ENCODE results near the gene ZNF597.
"Not testable (repeated sequence)": the region's sequence is repeated elsewhere in the genome, so short reads cannot be mapped to it uniquely, and the experiment has no call there.

ZNF597 gene

DNA sequence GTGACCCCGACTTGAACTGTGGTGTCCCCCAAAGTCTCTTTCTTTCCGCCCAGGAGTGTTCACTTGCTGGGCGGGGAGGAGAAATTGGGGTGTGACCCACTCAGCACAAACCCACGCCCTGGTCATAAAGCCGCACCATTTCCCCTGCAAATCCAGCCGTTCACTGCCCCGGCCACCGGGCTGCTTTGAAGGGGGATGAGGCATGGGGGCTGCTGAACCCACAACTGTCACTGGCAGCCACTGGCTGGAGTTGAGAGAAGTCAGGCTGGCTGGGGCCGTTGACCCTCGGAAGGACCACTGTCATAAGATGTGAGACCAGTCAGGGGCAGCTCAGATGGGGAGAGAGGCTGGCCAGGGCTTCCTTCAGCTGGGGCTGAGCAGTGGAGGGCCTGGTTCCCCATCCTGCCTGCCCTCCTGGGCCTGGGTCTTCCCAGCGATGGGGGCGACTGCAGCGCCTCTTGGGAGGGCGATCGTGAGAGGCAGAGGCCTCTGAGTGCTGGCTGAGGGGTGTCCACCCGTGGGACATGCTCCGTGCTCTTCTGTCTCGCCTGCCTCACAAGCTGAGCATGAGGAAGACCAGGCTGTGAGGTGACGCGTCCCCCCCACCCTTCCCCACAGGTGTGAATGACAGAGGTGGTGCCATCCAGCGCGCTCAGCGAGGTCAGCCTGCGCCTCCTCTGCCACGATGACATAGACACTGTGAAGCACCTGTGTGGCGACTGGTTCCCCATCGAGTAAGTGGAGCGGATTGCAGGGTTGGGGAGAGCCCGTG is 32.5 kb upstream of the ZNF597 start:
- no peak overlapping the region for H3K27ac ChIP-seq
- no peak for DNase-seq (ENCODE audit: low read depth, low spot score)

- DNase-seq (ENCODE audit: low read depth, low spot score); H3K27ac ChIP-seq: not testable (repeated sequence)
Observed at GRCh38 chr16:3474870-3475269, 31.6 kb upstream of the ZNF597 start.

DNA sequence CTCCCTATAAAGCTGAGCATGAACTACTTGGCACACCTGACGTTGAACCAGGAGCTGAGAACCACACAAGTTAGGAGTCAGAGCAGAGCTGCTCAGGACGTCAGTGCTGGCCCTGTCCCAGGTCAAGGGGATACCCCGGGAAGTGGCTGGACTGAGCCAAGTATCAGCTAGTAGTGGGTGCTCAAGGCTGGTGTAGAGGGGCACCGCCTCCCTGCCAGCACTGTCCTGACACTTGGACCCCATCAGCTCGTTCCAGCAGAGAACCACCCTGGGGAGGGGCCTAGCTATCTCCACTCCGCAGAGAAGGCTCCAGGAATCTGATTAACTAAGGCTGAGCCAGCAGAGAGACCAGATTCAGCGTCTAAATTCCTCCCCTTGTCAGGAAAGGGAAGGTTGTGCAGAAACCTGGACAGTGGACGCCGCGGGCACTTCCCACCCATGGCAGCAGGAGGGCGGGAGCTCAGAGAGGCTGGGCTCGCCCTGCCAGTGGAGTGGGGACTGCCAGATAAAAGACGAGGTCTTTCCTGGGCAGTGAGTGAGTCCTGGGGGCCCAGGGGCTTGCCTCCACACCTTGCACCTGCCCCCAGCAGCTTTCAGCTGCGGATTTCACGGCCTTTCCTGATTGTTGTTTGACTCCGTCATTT is 31.0 kb upstream of the ZNF597 start:
- no peak for DNase-seq (ENCODE audit: low read depth, low spot score)
- H3K27ac ChIP-seq, result no peak overlapping the region

DNA sequence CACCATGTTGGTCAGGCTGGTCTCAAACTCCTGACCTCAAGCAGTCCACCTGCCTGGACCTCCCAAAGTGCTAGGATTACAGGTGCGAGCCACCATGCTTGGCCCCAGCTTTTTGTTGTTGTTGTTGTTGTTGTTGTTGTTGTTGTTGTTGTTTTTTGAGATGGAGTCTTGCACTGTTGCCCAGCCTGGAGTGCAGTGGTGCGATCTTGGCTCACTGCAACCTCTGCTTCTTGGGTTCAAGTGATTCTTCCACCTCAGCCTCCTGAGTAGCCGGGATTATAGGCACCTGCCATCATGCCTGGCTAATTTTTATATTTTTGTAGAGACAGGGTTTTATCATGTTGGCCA is 30.3 kb upstream of the ZNF597 start:
- H3K27ac ChIP-seq; DNase-seq (ENCODE audit: low read depth, low spot score): not testable (repeated sequence)

GRCh38 chr16:3472878-3473595 is 29.7 kb upstream of the ZNF597 start:
- no peak overlapping the region for H3K27ac ChIP-seq
- no peak for DNase-seq (ENCODE audit: low read depth, low spot score)

- H3K27ac ChIP-seq, result no peak overlapping the region
- no peak for DNase-seq (ENCODE audit: low read depth, low spot score)
Observed at GRCh38 chr16:3471518-3472176, 28.3 kb upstream of the ZNF597 start.

GRCh38 chr16:3470723-3471122 is 27.4 kb upstream of the ZNF597 start:
- DNase-seq (ENCODE audit: low read depth, low spot score), result no peak
- no peak overlapping the region for H3K27ac ChIP-seq

GRCh38 chr16:3469736-3470135 is 26.4 kb upstream of the ZNF597 start:
- no peak overlapping the region for H3K27ac ChIP-seq

GRCh38 chr16:3468501-3468900 is 25.2 kb upstream of the ZNF597 start:
- no peak for DNase-seq (ENCODE audit: low read depth, low spot score)
- no peak overlapping the region for H3K27ac ChIP-seq

More at GRCh38 chr16:3469736-3470135, 26.4 kb upstream of the ZNF597 start:
- no peak for DNase-seq (ENCODE audit: low read depth, low spot score)

DNA sequence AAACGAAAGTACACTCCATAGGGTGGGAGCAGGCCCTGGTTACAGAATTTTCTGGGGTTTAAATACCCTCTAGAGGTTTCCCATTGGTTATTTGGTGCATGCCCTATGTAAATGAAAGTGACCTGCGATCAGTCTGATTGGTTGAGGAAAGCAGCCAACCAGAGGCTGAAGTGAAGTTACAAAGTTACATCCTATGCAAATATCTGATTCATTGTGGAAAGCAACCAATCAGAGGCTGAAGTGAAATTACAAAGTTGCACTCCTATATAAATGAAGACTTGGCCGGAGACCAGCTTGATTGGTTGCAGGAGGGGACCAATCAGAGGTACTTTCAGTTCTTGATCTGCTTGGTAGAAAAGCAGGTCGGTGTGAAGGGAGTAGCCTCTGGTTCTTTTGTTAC is 24.6 kb upstream of the ZNF597 start:
- DNase-seq (ENCODE audit: low read depth, low spot score), result peak; percentile 31
- H3K27ac ChIP-seq, result no peak overlapping the region

GRCh38 chr16:3467182-3467581 is 23.9 kb upstream of the ZNF597 start:
- DNase-seq (ENCODE audit: low read depth, low spot score), result no peak
- no peak overlapping the region for H3K27ac ChIP-seq

GRCh38 chr16:3465911-3466584 is 22.7 kb upstream of the ZNF597 start:
- no peak for DNase-seq (ENCODE audit: low read depth, low spot score)
- H3K27ac ChIP-seq, result no peak overlapping the region

- no peak for DNase-seq (ENCODE audit: low read depth, low spot score)
- no peak overlapping the region for H3K27ac ChIP-seq
Observed at GRCh38 chr16:3465301-3465700, 22.0 kb upstream of the ZNF597 start.

DNA sequence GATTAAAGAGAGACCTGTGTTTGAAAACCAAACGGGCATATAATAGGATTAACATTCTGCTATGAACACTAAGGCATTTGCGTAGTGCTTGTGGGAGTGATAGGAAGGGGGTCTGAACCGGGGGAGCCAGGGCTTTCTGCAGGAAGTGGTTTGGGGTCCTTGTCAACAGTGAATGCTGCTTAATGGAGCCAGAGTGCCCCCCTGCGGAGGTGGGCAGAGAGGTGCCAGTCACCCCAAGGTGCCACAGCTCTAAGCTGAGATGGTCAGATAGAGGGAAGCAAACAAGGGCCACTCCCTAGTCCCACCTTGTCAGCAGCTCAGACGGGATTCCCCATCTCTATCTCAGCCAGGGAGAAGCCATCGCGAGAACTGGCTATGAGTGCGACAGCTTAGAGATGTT is 17.8 kb upstream of the ZNF597 start:
- H3K27ac ChIP-seq, result no peak overlapping the region
- DNase-seq (ENCODE audit: low read depth, low spot score), result no peak

DNA sequence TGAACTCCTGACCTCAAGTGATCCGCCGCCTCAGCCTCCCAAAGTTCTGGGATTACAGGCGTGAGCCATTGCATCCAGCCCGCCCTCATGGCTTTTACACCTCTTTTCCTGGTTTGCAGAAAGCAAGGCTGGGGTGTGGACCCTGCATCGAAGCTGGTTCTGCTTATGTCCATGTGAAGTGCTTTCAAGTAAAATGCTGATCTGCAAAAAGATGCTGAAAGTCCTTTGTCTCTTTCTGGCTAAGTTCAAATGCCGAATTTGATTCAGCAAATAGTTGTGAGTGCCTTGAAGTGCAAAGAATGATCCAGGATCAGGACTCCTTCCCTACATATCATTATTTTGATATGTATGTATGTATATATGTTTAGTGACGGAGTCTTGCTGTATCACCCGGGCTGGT is 17.3 kb upstream of the ZNF597 start:
- H3K27ac ChIP-seq, result no peak overlapping the region

DNA sequence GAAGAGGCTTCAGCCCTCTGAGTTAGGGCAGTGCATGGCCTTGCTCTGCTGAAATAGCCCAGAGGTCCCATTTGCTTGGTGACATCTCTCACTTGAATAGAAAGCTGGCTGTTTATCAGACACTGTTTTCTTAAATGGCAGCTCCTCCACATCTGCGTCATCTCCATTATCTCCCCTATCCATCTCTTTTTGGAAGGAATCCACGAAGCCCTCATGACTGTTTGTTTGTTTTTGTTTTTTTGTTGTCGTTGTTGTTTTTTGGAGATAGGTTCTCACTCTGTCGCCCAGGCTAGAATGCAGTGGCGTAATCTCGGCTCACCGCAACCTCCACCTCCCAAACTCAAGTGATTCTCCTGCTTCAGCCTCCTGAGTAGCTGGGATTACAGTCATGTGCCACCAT is 16.8 kb upstream of the ZNF597 start:
- DNase-seq (ENCODE audit: low read depth, low spot score), result no peak

More for the DNA sequence above, 17.3 kb upstream of the ZNF597 start:
- DNase-seq (ENCODE audit: low read depth, low spot score), result no peak

GRCh38 chr16:3459401-3460090 is 16.2 kb upstream of the ZNF597 start:
- peak overlapping the region; percentile 80 for H3K27ac ChIP-seq
- no peak for DNase-seq (ENCODE audit: low read depth, low spot score)

More for the DNA sequence above, 16.8 kb upstream of the ZNF597 start:
- no peak overlapping the region for H3K27ac ChIP-seq

GRCh38 chr16:3458852-3459361 is 15.6 kb upstream of the ZNF597 start:
- no peak for DNase-seq (ENCODE audit: low read depth, low spot score)
- H3K27ac ChIP-seq, result peak overlapping the region; percentile 80

DNA sequence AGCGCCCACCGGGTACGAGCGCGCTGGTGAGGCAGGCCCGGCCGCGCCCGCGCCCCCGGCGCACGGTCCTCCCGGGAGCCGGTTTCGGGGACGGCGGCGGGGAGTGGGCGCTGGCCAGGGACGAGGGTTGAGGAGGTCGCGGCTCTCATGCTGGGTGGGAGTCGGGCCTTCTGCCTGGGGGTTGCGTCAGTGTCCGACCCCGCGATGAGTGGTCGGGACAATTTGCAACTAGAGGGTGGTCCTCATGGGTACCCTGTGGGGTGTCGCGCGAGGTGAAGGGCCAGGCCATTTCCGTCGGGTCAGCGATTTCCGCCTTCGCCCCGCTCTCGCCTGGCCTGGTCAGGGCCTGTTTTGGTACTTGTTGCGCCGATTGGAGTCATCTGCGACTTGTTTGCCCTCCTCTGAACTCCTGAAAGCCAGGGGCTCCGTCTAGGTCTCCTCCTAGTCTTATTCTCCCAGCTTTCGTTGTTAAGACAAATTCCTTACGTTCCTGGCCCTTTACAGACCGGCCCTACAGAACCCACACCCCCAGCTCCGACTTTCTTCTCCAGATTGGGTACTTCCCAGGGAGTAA is 15.1 kb upstream of the ZNF597 start:
- peak overlapping the region; percentile 80 for H3K27ac ChIP-seq
- DNase-seq (ENCODE audit: low read depth, low spot score), result no peak

Measured in epithelial cell of prostate (primary cell).